Measurements from ENCODE around the gene CGB8.
"Not testable (repeated sequence)": the region's sequence is repeated elsewhere in the genome, so short reads cannot be mapped to it uniquely, and the experiment has no call there.

Gene CGB8

GRCh38 chr19:49031642-49032301 lies 17.1 kb downstream of the CGB8 start, which contains the start of gene CGB2:
CGB2 (plus strand) TSS chr19:49031890; CDS start chr19:49032096, 206 bp downstream.
- TF ChIP-seq FOXP2 (optimal IDR thresholded peaks at IDR 0.05; ENCODE audit: borderline replicate concordance, extremely low read depth, extremely low read length, insufficient read depth); TAF1 (IDR thresholded peaks at IDR 0.05; ENCODE audit: borderline replicate concordance, insufficient read depth, low read length); SIN3A (IDR thresholded peaks at IDR 0.05; ENCODE audit: borderline replicate concordance, insufficient read depth, low read length): not testable (repeated sequence)

- TF ChIP-seq TAF1 (IDR thresholded peaks at IDR 0.05; ENCODE audit: borderline replicate concordance, insufficient read depth, low read length); REST (IDR thresholded peaks at IDR 0.05; ENCODE audit: insufficient read depth in 1 of 2, low read depth in 2 of 2, low read length in 2 of 2); SIN3A (IDR thresholded peaks at IDR 0.05; ENCODE audit: borderline replicate concordance, insufficient read depth, low read length): not testable (repeated sequence)
Measured at GRCh38 chr19:49024233-49024632, 24.7 kb downstream of the CGB8 start, which contains the start of gene CGB3. CGB3 (minus strand) TSS chr19:49024333; CDS start chr19:49023971, 362 bp downstream.

GRCh38 chr19:49022116-49022515 lies 26.8 kb downstream of the CGB8 start:
- TF ChIP-seq TAF1 (IDR thresholded peaks at IDR 0.05; ENCODE audit: borderline replicate concordance, insufficient read depth, low read length), result no peak
- no peak for TF ChIP-seq POLR2AphosphoS5 (IDR thresholded peaks at IDR 0.05; ENCODE audit: low read depth, low read length)
- TF ChIP-seq FOXP2 (optimal IDR thresholded peaks at IDR 0.05; ENCODE audit: borderline replicate concordance, extremely low read depth, extremely low read length, insufficient read depth), result no peak
- no peak for TF ChIP-seq SIN3A (IDR thresholded peaks at IDR 0.05; ENCODE audit: borderline replicate concordance, insufficient read depth, low read length)
- TF ChIP-seq REST (IDR thresholded peaks at IDR 0.05; ENCODE audit: insufficient read depth in 1 of 2, low read depth in 2 of 2, low read length in 2 of 2), result no peak

- TF ChIP-seq TAF1 (IDR thresholded peaks at IDR 0.05; ENCODE audit: borderline replicate concordance, insufficient read depth, low read length) (peak; percentile 32; the same call in 1 of the 2 replicates), SIN3A (IDR thresholded peaks at IDR 0.05; ENCODE audit: borderline replicate concordance, insufficient read depth, low read length) (no peak)
Measured at GRCh38 chr19:49020931-49021895, 27.7 kb downstream of the CGB8 start.

GRCh38 chr19:49020342-49020741 lies 28.6 kb downstream of the CGB8 start:
- no peak for TF ChIP-seq FOXP2 (optimal IDR thresholded peaks at IDR 0.05; ENCODE audit: borderline replicate concordance, extremely low read depth, extremely low read length, insufficient read depth)
- no peak for TF ChIP-seq TAF1 (IDR thresholded peaks at IDR 0.05; ENCODE audit: borderline replicate concordance, insufficient read depth, low read length)
- TF ChIP-seq POLR2AphosphoS5 (IDR thresholded peaks at IDR 0.05; ENCODE audit: low read depth, low read length), result no peak
- no peak for TF ChIP-seq REST (IDR thresholded peaks at IDR 0.05; ENCODE audit: insufficient read depth in 1 of 2, low read depth in 2 of 2, low read length in 2 of 2)
- no peak for TF ChIP-seq SIN3A (IDR thresholded peaks at IDR 0.05; ENCODE audit: borderline replicate concordance, insufficient read depth, low read length)

Data from PFSK-1 (cell line).